ENCODE measurements around the gene ANXA1. TPM values are rescaled to one million over a fixed set of nuclear protein-coding genes. Genes with fewer than 3 reads are reported as not detected.

ANXA1 gene
- total RNA-seq, 2 donors from 2014 or later = 37.9 to 44.8 TPM

DNA sequence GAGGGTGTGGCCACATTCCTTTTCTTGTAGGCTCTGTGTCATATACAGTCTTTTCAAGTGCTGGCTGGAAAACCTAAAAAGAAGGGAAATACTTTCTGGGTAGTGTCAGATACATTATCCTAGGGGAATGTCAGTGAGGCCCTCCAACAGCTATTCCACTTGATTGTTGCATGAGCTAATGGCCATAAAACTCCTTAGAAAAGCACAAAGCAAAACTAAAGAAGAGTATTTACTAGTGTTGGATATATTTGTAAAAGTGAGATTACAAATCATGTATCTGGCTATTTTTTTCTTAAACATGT, 829 bp downstream of the ANXA1 start:
- Histone ChIP-seq H3K4me3 (peak overlapping the region in 1 of 2 donors; percentile 10), H3K9me3 (no peaks in the 10 kb centered on the region), H3K27ac (peak overlapping the region in 2 of 4 donors; percentile 7 to 55), H3K4me1 (no peaks in the 10 kb centered on the region), H3K36me3 (replicated peaks in 1 of 2; ENCODE audit: insufficient read depth in 1 of 2, low read depth in 2 of 2) (no peaks in the 10 kb centered on the region), H3K27me3 (no peaks in the 10 kb centered on the region)
- intact Hi-C loops (cut with DNase I) = no loop called here
- no peak for DNase-seq
- ATAC-seq = no peak
- TF ChIP-seq, protein P1, sequence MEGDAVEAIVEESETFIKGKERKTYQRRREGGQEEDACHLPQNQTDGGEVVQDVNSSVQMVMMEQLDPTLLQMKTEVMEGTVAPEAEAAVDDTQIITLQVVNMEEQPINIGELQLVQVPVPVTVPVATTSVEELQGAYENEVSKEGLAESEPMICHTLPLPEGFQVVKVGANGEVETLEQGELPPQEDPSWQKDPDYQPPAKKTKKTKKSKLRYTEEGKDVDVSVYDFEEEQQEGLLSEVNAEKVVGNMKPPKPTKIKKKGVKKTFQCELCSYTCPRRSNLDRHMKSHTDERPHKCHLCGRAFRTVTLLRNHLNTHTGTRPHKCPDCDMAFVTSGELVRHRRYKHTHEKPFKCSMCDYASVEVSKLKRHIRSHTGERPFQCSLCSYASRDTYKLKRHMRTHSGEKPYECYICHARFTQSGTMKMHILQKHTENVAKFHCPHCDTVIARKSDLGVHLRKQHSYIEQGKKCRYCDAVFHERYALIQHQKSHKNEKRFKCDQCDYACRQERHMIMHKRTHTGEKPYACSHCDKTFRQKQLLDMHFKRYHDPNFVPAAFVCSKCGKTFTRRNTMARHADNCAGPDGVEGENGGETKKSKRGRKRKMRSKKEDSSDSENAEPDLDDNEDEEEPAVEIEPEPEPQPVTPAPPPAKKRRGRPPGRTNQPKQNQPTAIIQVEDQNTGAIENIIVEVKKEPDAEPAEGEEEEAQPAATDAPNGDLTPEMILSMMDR (IDR thresholded peaks at IDR 0.05) = no peak
- TF ChIP-seq POLR2A (IDR thresholded peaks at IDR 0.05) = no peak

DNA sequence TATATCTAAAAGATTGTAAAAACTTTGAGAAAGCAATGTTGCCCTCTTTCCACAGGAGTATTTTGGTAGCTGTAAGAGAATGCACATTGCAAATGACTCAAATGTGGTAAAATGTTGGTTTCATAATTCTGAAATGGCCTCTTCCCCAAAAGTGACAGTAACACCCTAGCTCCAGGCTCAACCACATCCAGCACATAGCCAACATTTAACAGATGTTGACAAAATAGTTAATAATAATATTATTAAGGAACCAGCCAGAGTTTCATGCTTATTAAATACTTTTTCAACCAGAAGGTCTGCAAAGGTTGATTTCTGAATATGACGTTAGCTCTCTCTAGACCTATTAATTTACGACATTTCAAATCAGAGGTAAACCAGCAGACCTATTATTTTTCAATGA, 1.3 kb downstream of the ANXA1 start:
- no peak for DNase-seq
- TF ChIP-seq POLR2A (IDR thresholded peaks at IDR 0.05) = no peak
- TF ChIP-seq, protein P1 (IDR thresholded peaks at IDR 0.05) = no peak
- intact Hi-C loops (cut with DNase I) = no loop called here
- H3K4me3 ChIP-seq = peak overlapping the region in 1 of 2 donors; percentile 2
- no peak for ATAC-seq
- no peaks in the 10 kb centered on the region for H3K36me3 ChIP-seq (replicated peaks in 1 of 2; ENCODE audit: insufficient read depth in 1 of 2, low read depth in 2 of 2)
- WGBS, 2 donors = 71 to 72% methylated on average over 2 of the region's 2 CpGs
- H3K27me3 ChIP-seq = no peaks in the 10 kb centered on the region
- H3K27ac ChIP-seq = peak overlapping the region in 1 of 4 donors; percentile 55
- no peaks in the 10 kb centered on the region for H3K4me1 ChIP-seq
- H3K9me3 ChIP-seq = no peaks in the 10 kb centered on the region

DNA sequence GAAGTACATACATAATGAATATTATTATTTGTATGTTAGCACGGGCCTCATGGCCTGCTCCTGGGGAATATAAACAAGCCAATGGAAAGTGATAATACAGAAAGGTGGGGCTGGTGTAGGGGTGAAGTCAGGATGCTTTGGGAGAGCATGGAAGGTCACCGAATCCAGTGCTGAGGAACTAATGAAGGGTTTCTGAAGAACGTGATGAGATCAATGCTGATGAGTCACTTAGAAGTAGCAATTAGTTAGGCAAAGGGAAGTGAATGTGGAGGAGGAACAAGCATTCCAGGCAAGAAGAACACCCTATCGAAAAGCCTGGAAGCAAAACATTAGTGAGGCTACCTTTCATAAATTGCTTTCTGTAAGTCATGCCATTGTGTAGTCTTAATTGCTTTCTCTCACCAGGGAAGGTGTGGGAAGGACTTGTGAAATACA, 2.1 kb downstream of the ANXA1 start:
- WGBS, 2 donors = 55% methylated on average over 4 of the region's 4 CpGs
- intact Hi-C loops (cut with DNase I) = no loop called here
- peak overlapping the region in 1 of 4 donors; percentile 55 for H3K27ac ChIP-seq
- no peaks in the 10 kb centered on the region for H3K4me1 ChIP-seq
- ATAC-seq (no peak), DNase-seq (no peak)
- TF ChIP-seq, protein P1 (IDR thresholded peaks at IDR 0.05) = no peak
- TF ChIP-seq POLR2A (IDR thresholded peaks at IDR 0.05) = no peak
- no peak overlapping the region for H3K4me3 ChIP-seq
- H3K9me3 ChIP-seq = no peaks in the 10 kb centered on the region
- H3K36me3 ChIP-seq (replicated peaks in 1 of 2; ENCODE audit: insufficient read depth in 1 of 2, low read depth in 2 of 2) = no peaks in the 10 kb centered on the region
- H3K27me3 ChIP-seq = no peaks in the 10 kb centered on the region

DNA sequence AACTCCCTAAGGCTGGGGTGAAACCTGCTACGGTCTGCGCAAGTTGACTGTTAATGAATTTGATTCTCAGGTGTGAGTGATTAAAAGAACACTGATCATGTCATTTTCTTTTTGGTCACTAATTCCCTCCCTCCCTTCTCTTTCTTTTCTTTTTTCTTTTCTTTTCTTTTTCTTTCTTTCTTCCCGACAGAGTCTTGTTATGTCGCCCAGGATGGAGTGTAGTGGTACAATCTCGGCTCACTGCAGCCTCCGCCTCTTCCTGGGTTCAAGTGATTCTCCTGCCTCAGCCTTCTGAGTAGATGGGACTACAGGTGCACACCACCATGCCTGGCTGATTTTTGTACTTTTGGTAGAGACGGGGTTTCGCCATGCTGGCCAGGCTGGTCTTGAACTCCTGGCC, 2.6 kb downstream of the ANXA1 start:
- intact Hi-C loops (cut with DNase I) = no loop called here
- Histone ChIP-seq H3K4me3 (no peak overlapping the region), H3K27ac (peak overlapping the region in 1 of 4 donors; percentile 19), H3K27me3 (no peaks in the 10 kb centered on the region), H3K9me3 (no peaks in the 10 kb centered on the region), H3K4me1 (no peaks in the 10 kb centered on the region), H3K36me3 (replicated peaks in 1 of 2; ENCODE audit: insufficient read depth in 1 of 2, low read depth in 2 of 2) (no peaks in the 10 kb centered on the region)
- TF ChIP-seq POLR2A (IDR thresholded peaks at IDR 0.05) = no peak
- TF ChIP-seq, protein P1 (IDR thresholded peaks at IDR 0.05) = no peak
- no peak for DNase-seq
- 85 to 86% methylated on average over 8 of the region's 8 CpGs for WGBS, 2 donors
- ATAC-seq = no peak

DNA sequence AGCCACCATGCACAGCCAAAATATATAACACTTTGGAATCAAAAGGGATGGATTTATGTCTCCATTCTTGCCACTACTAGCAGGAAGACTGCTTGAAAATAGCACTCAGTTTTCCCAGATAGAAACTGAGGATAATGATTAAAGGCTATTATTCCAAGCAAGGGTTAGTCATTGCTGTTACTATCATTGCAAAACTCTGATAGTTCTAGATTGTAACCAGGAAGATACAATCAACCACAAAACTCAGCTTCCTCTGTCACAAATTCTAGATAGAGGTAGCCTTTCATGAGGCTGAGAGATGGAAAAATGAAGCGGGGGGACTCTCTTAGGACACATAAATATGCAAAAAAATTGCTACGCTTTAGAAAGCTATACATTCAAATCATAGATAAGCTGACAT, 3.1 kb downstream of the ANXA1 start:
- WGBS, 2 donors = 77 to 88% methylated on average over 2 of the region's 2 CpGs
- ATAC-seq (no peak), DNase-seq (no peak)
- TF ChIP-seq, protein P1 (IDR thresholded peaks at IDR 0.05) = no peak
- no peak for TF ChIP-seq POLR2A (IDR thresholded peaks at IDR 0.05)
- intact Hi-C loops (cut with DNase I) = no loop called here
- no peaks in the 10 kb centered on the region for H3K9me3 ChIP-seq
- no peaks in the 10 kb centered on the region for H3K27me3 ChIP-seq
- no peaks in the 10 kb centered on the region for H3K4me1 ChIP-seq
- H3K27ac ChIP-seq = peak overlapping the region in 1 of 4 donors; percentile 19
- no peak overlapping the region for H3K4me3 ChIP-seq
- H3K36me3 ChIP-seq (replicated peaks in 1 of 2; ENCODE audit: insufficient read depth in 1 of 2, low read depth in 2 of 2) = no peaks in the 10 kb centered on the region

Data from body of pancreas (tissue), 4 donors.